Smooth muscle cell (in vitro differentiated cells): ENCODE measurements around the gene DNAH7. TPM values are rescaled to one million over a fixed set of nuclear protein-coding genes. Genes with fewer than 3 reads are reported as not detected.

Experiments used
- DNase-seq: peaks from one replicate; lab custom pipeline; 2025; ENCODE audit not compliant: unreplicated experiment; lab: John Stamatoyannopoulos, UW
- H2AFZ ChIP-seq: fragments of 200-600 bp; sonication (generic); 2 replicates; pipeline ENCODE4 v1.6.0; 2016; ENCODE audit warnings: antibody characterized with exemption, low read depth, mild to moderate bottlenecking
- H3F3A ChIP-seq: fragments of 200-600 bp; sonication (generic); 2 replicates; pipeline ENCODE4 v1.6.0; 2017; ENCODE audit warnings: antibody characterized with exemption, low read depth
- H3K27ac ChIP-seq: fragments of 200-600 bp; sonication (generic); 2 replicates; pipeline ENCODE4 v1.5.1; 2016; ENCODE audit warnings: low read depth, mild to moderate bottlenecking
- H3K27me3 ChIP-seq: fragments of 200-600 bp; sonication (generic); 2 replicates; pipeline ENCODE4 v1.6.1; 2016; ENCODE audit warnings: low read depth, mild to moderate bottlenecking
- H3K36me3 ChIP-seq: fragments of 200-600 bp; sonication (generic); 2 replicates; pipeline ENCODE4 v1.5.1; 2016; ENCODE audit warnings: low read depth
- H3K4me1 ChIP-seq: fragments of 200-600 bp; sonication (generic); 2 replicates; pipeline ENCODE4 v1.5.1; 2016; ENCODE audit warnings: low read depth
- H3K4me2 ChIP-seq: fragments of 200-600 bp; sonication (generic); 2 replicates; pipeline ENCODE4 v1.6.0; 2016; ENCODE audit warnings: mild to moderate bottlenecking
- H3K4me3 ChIP-seq: fragments of 200-600 bp; sonication (generic); 2 replicates; pipeline ENCODE4 v1.5.1; 2016; ENCODE audit warnings: mild to moderate bottlenecking
- H3K79me2 ChIP-seq: fragments of 200-600 bp; sonication (generic); 2 replicates; pipeline ENCODE4 v1.6.0; 2016; ENCODE audit warnings: low read depth, mild to moderate bottlenecking
- H3K9ac ChIP-seq: fragments of 200-600 bp; sonication (generic); 2 replicates; pipeline ENCODE4 v1.6.0; 2016; ENCODE audit warnings: low read depth
- H3K9me3 ChIP-seq: fragments of 200-600 bp; sonication (generic); replicated peaks from 2 replicates; pipeline ENCODE4 v1.5.1; 2016; ENCODE audit warnings: low read depth
- H4K20me1 ChIP-seq: fragments of 200-600 bp; sonication (generic); 2 replicates; pipeline ENCODE4 v1.6.0; 2016; ENCODE audit warnings: low read depth
- CTCF ChIP-seq: fragments of 200-600 bp; sonication (generic); IDR thresholded peaks from 2 replicates; pipeline ENCODE4 v1.5.1; 2017; ENCODE audit warnings: borderline replicate concordance, mild to moderate bottlenecking, antibody characterized with exemption; ENCODE audit not compliant: insufficient read depth, poor library complexity, severe bottlenecking
- WGBS: methylation state at CpG from one replicate; pipeline ENCODE4 v1.1.7; 2016; ENCODE audit warnings: low lambda C conversion rate; 5-methylcytosine and 5-hydroxymethylcytosine counted together
- polyA plus RNA-seq: library from polyadenylated mRNA; unstranded; fragments of >200 nt; fragmentation: Nextera tagmentation; extraction: Ambion mirVana; gene quantifications from 2 replicates; pipeline ENCODE4 v1.2.1, GENCODE V29; 2016
- total RNA-seq: library from RNA; depleted of rRNA; stranded (reverse); fragments of >200 nt; gene quantifications from 2 replicates; pipeline ENCODE4 v1.2.3, GENCODE V29; 2014

The DNAH7 gene
- total and polyA plus RNA-seq, 2 experiments from 2014 or later: 0.99 to 1.2 TPM

DNA sequence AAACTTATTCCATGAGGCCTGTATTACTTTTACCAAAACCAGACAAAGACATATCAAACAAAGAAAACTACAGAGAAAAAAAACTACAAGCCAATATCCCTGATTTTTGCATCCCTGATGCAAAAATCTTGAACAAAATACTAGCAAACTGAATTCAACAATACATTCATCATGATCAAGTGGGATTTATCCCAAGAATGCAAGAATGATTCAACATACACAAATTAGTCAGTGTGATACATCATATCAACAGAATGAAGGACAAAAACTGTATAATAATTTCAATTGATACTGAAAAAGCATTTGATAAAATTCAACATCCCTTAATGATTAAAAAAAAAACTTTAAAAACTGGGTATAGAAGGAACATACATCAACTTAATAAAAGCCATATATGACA is 304.8 kb downstream of the DNAH7 start:
- Histone ChIP-seq H3K79me2 (no peaks in the 10 kb centered on the region), H3K9ac (no peak overlapping the region), H4K20me1 (no peaks in the 10 kb centered on the region), H3K4me1 (no peaks in the 10 kb centered on the region), H3K4me3 (no peak overlapping the region), H3F3A (no peaks in the 10 kb centered on the region), H3K27ac (no peak overlapping the region), H3K36me3 (no peaks in the 10 kb centered on the region), H3K9me3 (no peaks in the 10 kb centered on the region), H2AFZ (no peak overlapping the region), H3K27me3 (no peaks in the 10 kb centered on the region), H3K4me2 (no peak overlapping the region)
- no peak for TF ChIP-seq CTCF
- no peak for DNase-seq

DNA sequence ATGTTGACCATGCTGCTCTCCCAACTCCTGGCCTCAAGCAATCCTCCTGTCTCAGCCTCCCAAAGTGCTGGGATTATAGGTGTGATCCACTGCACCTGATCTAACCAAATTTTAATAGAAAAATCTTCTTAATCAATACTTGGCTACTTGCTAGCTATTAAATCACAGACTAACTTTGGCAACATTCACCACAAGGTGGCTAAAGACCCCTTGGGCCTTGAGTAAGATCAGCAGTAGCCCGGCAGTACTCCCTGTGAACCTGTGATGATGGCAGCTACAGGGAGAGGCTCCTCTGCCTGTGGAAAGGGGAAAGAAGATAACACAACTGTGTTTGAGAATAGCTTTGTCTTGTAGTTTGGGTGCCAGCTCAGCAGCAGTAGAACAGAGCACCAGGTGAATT is 308.8 kb downstream of the DNAH7 start:
- Histone ChIP-seq H3K36me3 (no peaks in the 10 kb centered on the region), H3K27ac (no peak overlapping the region), H3K9me3 (no peaks in the 10 kb centered on the region), H3K9ac (no peak overlapping the region), H3K4me3 (no peak overlapping the region), H2AFZ (no peak overlapping the region), H3K79me2 (no peaks in the 10 kb centered on the region), H3K4me1 (peaks cover 4% of the 10 kb centered on the region), H3F3A (no peaks in the 10 kb centered on the region), H4K20me1 (no peaks in the 10 kb centered on the region), H3K4me2 (no peak overlapping the region), H3K27me3 (no peaks in the 10 kb centered on the region)
- TF ChIP-seq CTCF: no peak
- 82% methylated on average over 1 of the region's 1 CpG for WGBS
- no peak for DNase-seq

GRCh38 chr2:195758846-195759245 is 309.8 kb downstream of the DNAH7 start:
- no peaks in the 10 kb centered on the region for H3K27me3 ChIP-seq
- H3K4me3 ChIP-seq: no peak overlapping the region
- H3K9me3 ChIP-seq: no peaks in the 10 kb centered on the region
- TF ChIP-seq CTCF: no peak
- H3K79me2 ChIP-seq: no peaks in the 10 kb centered on the region
- H3K27ac ChIP-seq: no peak overlapping the region
- H3K9ac ChIP-seq: no peak overlapping the region
- no peak overlapping the region for H3K4me2 ChIP-seq
- H2AFZ ChIP-seq: no peak overlapping the region
- DNase-seq: no peak
- no peaks in the 10 kb centered on the region for H3K36me3 ChIP-seq
- H3F3A ChIP-seq: no peaks in the 10 kb centered on the region
- WGBS: 97% methylated on average over 3 of the region's 3 CpGs
- H4K20me1 ChIP-seq: no peaks in the 10 kb centered on the region
- H3K4me1 ChIP-seq: peaks cover 4% of the 10 kb centered on the region

DNA sequence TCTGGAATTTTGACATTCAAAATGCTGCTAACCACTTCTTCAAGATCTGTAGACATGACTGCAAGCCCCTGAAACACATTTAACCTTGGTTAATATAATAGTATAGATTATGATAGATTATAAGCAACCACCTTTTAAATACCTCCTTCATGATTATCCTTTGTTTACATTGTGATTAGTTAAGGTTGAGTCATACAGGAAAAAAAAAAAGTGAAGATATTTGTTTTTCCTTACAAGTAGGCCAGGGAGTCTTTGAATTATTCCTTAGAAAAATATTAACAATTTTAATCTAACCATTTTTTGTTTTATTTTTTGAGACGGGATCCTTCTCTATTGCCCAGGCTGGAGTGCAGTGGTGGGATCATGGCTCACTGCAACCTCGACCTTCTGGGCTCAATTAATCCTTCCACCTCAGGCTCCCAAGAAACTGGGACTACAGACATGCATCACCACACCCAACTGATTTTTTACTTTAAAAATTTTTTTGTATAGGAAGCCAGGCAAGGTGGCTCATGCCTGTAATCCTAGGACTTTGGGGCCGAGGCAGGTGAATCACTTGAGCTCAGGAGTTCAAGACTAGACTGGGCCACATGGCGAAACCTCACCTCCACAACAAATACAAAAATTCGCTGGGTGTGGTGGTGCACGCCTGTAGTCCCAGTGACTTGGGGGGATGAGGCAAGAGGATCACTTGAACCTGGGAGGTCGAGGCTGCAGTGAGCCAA is 312.3 kb downstream of the DNAH7 start:
- no peak overlapping the region for H3K4me2 ChIP-seq
- H4K20me1 ChIP-seq: no peaks in the 10 kb centered on the region
- H3K36me3 ChIP-seq: no peaks in the 10 kb centered on the region
- no peaks in the 10 kb centered on the region for H3K27me3 ChIP-seq
- H3K27ac ChIP-seq: no peak overlapping the region
- peaks cover 4% of the 10 kb centered on the region for H3K4me1 ChIP-seq
- H3K9ac ChIP-seq: no peak overlapping the region
- no peak overlapping the region for H2AFZ ChIP-seq
- H3K4me3 ChIP-seq: no peak overlapping the region
- H3K9me3 ChIP-seq: no peaks in the 10 kb centered on the region
- no peaks in the 10 kb centered on the region for H3K79me2 ChIP-seq
- no peak for TF ChIP-seq CTCF
- 92% methylated on average over 7 of the region's 7 CpGs for WGBS
- DNase-seq: no peak
- H3F3A ChIP-seq: no peaks in the 10 kb centered on the region
